Globus pallidus (tissue), 1 donor: ENCODE measurements around the gene TLNRD1.

Source experiments
- DNase-seq: peaks from one replicate; pipeline ENCODE4 v3.0.0-alpha.2; 2015; ENCODE audit warnings: low spot score

TLNRD1 gene

GRCh38 chr15:81002331-81003096, 1.8 kb downstream of the TLNRD1 start:
- no peak for DNase-seq

- no peak for DNase-seq
These were observed 2.3 kb downstream of the TLNRD1 start for GRCh38 chr15:81003097-81003350.

DNA sequence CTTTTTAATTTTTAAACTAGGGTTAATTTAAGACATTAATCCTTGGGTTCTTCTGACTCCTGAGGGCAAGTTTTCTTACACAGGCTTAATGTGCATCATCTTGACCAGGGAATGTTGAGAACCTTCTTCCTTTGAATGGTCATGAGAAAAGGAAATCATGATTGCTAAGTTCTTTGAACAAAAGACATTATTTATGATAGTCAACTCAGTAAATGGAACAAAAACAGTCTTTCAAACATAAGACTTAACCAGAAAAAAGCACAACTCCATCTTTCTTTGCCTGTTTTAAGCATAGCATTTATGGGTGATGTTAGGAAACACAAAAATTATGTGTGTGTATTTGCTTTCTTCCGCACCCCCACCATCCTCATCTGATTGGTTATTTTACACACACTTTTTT, 5.4 kb downstream of the TLNRD1 start:
- no peak for DNase-seq

GRCh38 chr15:81007428-81008064, 6.8 kb downstream of the TLNRD1 start:
- DNase-seq: no peak

DNA sequence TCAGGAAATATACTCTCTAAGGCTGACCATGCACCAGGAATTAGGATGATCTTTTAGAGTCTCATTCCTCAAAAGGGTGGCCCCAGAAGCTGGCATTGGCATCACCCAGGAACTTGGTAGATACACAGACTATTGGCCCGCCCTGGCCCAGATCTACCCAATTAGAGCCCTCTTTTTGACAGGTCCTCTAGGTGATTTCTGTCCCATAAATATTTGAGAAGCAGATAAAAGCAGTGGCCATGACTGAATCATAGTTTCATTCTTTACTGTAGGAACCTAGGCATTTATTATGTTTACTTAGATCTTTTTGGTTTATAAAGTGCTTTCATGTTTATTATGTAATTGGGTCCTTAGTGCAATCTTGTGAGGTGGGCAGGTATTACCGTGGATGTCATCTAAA, 7.6 kb downstream of the TLNRD1 start:
- DNase-seq: no peak

DNA sequence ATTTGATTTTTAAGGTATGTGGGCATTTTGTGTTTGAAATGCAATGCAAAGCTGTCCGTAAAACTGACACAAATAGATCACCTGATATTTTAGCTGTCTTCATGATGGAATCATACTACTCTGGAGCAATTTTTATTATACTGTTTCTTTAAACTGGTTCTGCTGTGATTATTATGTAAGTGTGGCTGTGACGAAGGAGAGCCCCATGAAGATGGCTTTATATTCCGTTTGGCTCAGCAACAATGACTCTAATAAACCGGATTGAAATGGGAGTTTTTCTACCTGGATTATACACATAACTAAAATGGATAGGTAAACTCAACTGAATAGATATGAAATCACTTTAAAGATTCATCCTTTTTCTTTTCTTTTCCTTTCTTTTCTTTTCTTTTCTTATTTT, 9.4 kb downstream of the TLNRD1 start:
- DNase-seq: no peak

DNA sequence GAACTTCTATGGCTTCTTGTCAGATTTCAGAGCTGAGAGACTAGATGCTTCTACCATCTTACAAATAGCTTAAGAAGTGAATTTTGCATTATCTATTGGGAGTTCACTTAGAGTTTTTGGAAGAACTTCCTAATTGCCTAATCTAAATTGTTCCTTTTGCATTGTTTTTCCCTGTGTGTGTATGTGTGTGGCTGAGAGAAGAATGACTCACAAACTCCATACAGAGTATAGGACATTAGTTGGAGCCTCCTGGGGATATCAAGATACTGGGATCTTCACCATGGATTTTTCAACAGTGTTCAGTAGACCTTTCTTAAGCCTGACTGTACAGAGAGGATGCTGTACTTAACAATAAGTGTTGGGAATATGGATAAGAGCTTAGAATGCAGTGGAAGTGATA, 10.9 kb downstream of the TLNRD1 start:
- DNase-seq: no peak

DNA sequence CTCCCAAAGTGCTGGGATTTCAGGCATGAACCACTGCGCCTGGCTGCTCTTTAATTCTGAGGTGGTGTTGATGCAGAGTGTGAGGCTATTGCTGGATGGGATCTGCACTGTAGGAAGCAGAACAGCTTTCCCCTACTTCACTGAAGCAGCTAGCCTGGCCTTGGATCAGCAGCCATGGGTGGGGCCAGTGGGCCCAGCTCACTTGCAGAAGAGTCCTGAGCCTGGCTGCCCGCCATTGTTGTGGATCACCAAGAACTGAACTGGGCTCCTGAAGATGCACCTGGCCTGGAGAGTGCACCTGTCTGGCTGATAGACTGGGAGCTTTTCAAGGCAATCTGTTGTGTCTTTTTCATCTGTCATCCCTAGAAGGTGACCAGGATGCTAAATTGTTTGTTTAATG, 11.9 kb downstream of the TLNRD1 start:
- no peak for DNase-seq

DNA sequence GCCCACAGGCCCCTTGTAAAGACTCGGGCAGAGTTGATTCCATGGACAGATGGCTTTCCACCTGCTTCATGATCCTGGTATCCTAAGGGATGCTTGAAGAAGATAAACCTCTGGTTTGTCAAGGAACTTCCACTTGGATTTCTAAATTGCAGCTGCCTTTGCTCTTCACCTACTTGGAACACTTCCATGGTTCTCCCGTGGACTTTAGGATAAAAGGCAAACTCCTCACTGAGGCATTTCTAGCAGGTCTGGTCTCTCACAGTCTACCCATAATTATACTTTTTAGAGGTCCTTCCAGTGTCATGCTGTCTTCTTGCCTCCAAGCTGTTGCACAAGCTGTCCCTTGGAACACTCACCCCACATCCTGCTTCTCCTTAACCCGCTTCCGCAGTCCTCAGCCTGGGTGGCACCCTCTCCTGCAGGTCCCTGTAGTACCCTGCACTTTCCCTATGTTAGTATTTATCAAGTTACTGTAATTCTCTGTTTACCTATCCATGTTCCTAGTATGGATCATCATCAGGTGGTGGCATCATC, 12.7 kb downstream of the TLNRD1 start:
- no peak for DNase-seq

DNA sequence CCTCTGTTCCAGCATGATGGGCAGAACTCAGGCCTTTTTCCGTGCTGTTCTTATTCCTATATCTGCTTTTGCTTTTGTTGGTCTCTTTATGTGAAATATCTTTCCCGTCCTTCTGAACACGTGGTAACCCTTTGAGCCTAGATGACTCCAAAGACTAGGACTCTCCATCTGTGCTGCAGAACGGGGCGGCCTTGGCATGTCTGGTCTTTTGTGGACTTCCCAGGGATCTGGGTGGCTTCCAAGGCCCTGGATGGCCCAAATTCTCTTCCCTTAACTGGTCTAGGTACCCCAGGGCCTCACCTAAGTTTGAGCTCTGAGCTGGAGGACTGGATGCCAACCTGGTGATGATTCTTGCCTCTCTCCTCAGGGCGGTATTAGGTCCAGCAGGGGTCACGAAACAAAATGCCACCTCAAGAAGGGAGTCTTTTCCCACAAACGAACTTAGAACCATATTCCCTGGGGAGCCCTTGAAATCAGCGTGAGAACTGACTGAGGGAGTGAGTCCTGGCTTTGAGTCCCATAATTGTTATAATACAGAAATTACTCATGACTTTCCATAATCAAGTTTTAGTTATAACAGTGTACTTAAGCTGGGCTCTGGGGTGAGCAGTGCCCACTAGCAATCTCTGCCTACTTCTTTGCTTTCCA, 13.8 kb downstream of the TLNRD1 start:
- DNase-seq: no peak

DNA sequence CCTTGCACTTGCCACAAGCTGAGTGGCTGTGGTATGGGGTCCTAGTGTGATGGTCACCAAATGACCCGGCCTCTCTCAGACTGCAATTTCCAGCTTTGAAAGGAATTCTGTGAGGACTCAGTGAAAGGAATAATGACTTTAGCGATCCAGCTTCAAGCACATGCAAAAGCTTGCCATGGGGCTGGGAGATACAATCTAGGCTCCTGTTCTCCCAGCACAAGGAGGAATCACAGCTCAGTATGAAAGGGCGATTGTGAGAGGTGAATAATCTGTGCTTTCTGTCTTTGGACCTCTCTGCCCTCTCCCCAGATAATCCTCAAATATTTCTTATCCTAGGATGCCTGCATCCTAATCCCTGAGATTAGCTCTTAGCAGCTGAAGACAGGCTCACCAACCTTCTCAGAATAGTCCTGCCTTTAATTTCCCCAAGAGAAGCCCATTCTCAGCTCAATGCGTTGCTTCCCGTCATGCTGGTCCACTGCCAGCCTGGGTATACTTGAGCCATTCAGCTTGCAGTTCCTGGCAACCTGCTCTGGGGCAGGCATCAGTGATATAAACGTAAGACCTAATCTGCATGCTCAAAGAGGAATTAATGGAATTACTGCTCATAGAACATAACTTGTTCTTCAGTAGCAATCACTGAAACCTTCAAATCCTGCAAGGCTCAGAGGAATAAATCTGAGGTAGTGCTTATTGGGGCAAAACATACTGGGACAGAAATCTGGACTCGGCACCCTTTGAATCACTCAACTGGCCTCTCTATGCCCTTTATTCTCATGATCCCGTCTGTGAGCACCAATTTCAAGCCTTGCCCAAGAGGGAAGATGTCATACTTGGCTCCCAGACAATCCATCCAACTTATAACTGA, 15.1 kb downstream of the TLNRD1 start:
- peak; percentile 90 for DNase-seq

DNA sequence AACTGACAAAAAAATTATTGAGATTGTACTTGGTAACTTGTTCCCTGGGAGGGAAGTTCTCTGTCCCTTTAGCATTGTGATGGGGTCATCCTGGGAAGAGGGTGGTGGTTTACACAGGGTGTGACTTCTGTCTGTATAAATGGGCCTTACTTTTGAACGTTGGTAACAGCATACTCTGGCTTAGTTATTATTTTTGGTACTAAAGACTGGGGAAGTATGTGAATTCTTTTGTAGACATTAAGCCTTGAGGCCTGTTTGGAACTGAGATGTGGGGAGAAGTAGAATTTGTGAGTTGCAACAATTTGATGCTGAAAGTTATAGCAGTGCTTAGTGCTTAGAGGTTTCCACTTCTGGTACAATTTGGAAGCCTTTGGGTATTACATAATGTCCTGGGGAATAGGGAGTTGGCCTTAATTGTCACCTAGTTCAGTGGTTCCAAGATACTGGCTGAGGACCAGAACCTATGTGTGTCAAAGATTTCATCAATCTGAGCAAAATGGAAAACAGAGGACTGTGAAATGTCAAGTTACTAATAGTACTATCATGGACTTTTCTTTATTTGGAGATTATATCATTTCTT, 15.9 kb downstream of the TLNRD1 start:
- no peak for DNase-seq

- no peak for DNase-seq
These were observed 17.5 kb downstream of the TLNRD1 start for GRCh38 chr15:81018197-81018596.

DNA sequence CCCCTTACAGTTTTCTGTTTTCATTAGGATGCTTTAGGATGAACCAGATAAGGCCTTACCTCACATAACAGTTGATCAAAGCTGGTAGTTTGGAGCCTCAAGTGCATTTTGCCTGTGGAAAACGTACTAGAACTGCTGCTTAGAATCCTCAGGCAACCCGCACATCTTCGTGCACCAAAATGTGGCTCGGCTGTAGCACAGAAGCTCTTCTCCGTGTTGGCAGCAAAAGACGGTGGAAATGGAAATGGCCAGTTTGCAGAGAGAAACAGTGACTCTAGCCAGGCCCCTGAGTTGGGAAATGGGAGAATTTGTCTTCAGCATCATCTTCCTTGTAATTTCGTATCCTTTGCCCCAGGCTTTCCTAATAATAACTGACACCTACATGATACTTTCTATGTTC, 20.6 kb downstream of the TLNRD1 start:
- no peak for DNase-seq

- DNase-seq: peak; percentile 80
These were observed 23.0 kb downstream of the TLNRD1 start for GRCh38 chr15:81023483-81024264.

- no peak for DNase-seq
These were observed 23.6 kb downstream of the TLNRD1 start for GRCh38 chr15:81024265-81024872.

GRCh38 chr15:81024936-81025335, 24.2 kb downstream of the TLNRD1 start:
- DNase-seq: no peak

- no peak for DNase-seq
These were observed 25.1 kb downstream of the TLNRD1 start for GRCh38 chr15:81025721-81026370.

DNA sequence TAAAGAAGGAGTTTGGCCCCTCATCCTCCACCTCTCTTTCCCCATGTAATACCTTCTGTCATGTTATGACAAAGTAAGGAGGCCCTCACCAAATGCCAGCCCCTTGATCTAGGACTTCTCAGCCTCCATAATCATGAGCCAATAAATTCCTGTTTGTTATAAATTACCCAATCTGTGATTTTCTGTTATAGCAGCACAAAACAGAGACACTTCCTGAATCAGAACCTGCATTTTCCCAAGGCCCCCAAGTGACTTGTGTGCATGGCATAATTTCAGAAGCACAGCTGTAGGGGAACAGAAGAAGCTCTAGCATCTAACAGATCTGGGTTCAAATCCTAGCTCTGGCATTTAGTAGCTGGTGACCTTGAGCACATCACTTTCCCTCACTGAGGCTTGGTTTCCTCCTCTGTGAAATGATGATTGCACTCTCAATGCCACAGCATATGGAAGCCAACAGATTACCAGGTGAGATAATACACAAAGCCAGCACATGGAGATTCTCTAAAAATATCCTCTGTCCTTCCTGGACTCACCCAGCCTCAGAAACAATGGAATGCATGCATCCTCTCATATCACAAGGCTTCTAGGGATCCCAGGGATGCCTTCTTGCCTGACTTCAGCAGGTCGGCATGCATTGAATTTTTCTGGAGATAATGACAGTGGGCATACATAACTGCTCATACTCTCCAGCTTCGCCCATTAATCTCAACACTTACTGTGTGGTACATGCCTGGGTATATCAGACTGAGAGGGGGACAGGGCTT, 26.3 kb downstream of the TLNRD1 start:
- no peak for DNase-seq
